WTC11 (cell line): ENCODE results near the gene PRR4. TPM values are rescaled to one million over a fixed set of nuclear protein-coding genes. Genes with fewer than 3 reads are reported as not detected.

Experiments used
- ATAC-seq: fragments of 200-7000 bp; cut with Tn5 transposase; 2 replicates; pipeline ENCODE4 v1.10.0; 2021; ENCODE audit warnings: mild to moderate bottlenecking, moderate library complexity
- CTCF ChIA-PET: fragments of 300-600 bp; sonication (Branson Sonifier 250); formaldehyde crosslinking; loops from one replicate; lab custom pipeline; 2021; ENCODE audit warnings: antibody characterized with exemption; lab: Charles Lee
- POLR2A ChIA-PET: fragments of 350-600 bp; sonication (Branson Sonifier 250); formaldehyde crosslinking; loops from one replicate; lab custom pipeline; 2021; ENCODE audit warnings: antibody characterized with exemption; lab: Charles Lee
- DNase-seq: peaks from one replicate; pipeline ENCODE4 v3.0.0; 2021; ENCODE audit warnings: low spot score
- H3K27ac Mint-ChIP-seq: 2 replicates; pipeline ENCODE4 v1.8.0; 2021; ENCODE audit warnings: mixed read lengths
- H3K27me3 Mint-ChIP-seq: 2 replicates; pipeline ENCODE4 v1.8.0; 2021; ENCODE audit warnings: low read depth, mild to moderate bottlenecking, moderate library complexity, mixed read lengths
- H3K36me3 Mint-ChIP-seq: 2 replicates; pipeline ENCODE4 v1.8.0; 2021; ENCODE audit warnings: mixed read lengths
- H3K4me1 Mint-ChIP-seq: 2 replicates; pipeline ENCODE4 v1.8.0; 2022; ENCODE audit warnings: mixed read lengths
- H3K4me3 Mint-ChIP-seq: 2 replicates; pipeline ENCODE4 v1.8.0; 2021; ENCODE audit warnings: mild to moderate bottlenecking, moderate library complexity, mixed read lengths
- H3K9me3 Mint-ChIP-seq: 2 replicates; pipeline ENCODE4 v1.8.0; 2021; ENCODE audit warnings: mixed read lengths
- MXD4 ChIP-seq: fragments of 250-450 bp; sonication (Bioruptor Pico); IDR thresholded peaks from 2 replicates; pipeline ENCODE4 v1.8.0; 2021; ENCODE audit warnings: mild to moderate bottlenecking, moderate library complexity, borderline replicate concordance
- TEAD4 ChIP-seq: sonication (generic); formaldehyde crosslinking; IDR thresholded peaks from 2 replicates; pipeline ENCODE4 v1.8.0; 2022; ENCODE audit warnings: mild to moderate bottlenecking, missing genetic modification reagents
- ZNF121 ChIP-seq: sonication (generic); formaldehyde crosslinking; IDR thresholded peaks from 2 replicates; pipeline ENCODE4 v1.8.0; 2023; ENCODE audit warnings: missing genetic modification reagents
- total RNA-seq: library from RNA; stranded (reverse); gene quantifications from 3 replicates; pipeline ENCODE4 v1.2.3, GENCODE V29; 2021
- TF ChIP-seq, protein P1 (sequence below): fragments of 250-450 bp; sonication (Bioruptor Pico); IDR thresholded peaks from 2 replicates; pipeline ENCODE4 v2.1.2; 2022; ENCODE audit warnings: mild to moderate bottlenecking, moderate library complexity
- TF ChIP-seq, protein P2 (sequence below): fragments of 250-450 bp; sonication (Bioruptor Pico); IDR thresholded peaks from 2 replicates; pipeline ENCODE4 v1.9.0; 2021; ENCODE audit warnings: mild to moderate bottlenecking, borderline replicate concordance
- TF ChIP-seq, protein P3 (sequence below): sonication (generic); formaldehyde crosslinking; IDR thresholded peaks from 2 replicates; pipeline ENCODE4 v1.8.1; 2023; ENCODE audit warnings: mild to moderate bottlenecking, moderate library complexity, missing genetic modification reagents
- TF ChIP-seq, protein P4 (sequence below): sonication (generic); formaldehyde crosslinking; IDR thresholded peaks from 2 replicates; pipeline ENCODE4 v1.8.1; 2023; ENCODE audit warnings: mild to moderate bottlenecking, missing genetic modification reagents, borderline replicate concordance
- TF ChIP-seq, protein P5 (sequence below): sonication (generic); formaldehyde crosslinking; IDR thresholded peaks from 2 replicates; pipeline ENCODE4 v1.8.0; 2023; ENCODE audit warnings: missing genetic modification reagents, mild to moderate bottlenecking, borderline replicate concordance
- TF ChIP-seq, protein P6 (sequence below): sonication (generic); formaldehyde crosslinking; IDR thresholded peaks from 2 replicates; pipeline ENCODE4 v1.8.1; 2023; ENCODE audit warnings: mild to moderate bottlenecking, missing genetic modification reagents, moderate library complexity

Gene PRR4
- total RNA-seq, 1 experiment from 2014 or later: 0.87 TPM

DNA sequence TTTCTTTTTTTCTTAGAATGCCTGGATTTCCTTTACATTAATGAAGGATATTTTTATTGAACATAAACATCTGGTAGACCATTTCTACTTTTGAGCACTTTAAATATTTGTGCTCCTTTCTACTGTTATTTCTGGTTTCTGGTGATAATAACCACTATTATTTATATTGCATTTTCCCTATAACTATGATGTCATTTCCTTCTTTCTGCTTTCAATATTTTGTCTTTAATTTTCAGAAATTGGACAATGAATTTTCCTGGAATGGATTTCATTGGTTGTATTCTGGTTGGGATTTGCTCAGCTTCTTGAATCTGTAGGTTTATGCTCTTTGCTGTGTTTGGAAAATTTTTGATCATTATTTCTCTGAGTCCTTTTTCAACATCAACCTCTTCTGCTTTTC, 40.0 kb upstream of the PRR4 start (continued):
- TF ChIP-seq, protein P1, sequence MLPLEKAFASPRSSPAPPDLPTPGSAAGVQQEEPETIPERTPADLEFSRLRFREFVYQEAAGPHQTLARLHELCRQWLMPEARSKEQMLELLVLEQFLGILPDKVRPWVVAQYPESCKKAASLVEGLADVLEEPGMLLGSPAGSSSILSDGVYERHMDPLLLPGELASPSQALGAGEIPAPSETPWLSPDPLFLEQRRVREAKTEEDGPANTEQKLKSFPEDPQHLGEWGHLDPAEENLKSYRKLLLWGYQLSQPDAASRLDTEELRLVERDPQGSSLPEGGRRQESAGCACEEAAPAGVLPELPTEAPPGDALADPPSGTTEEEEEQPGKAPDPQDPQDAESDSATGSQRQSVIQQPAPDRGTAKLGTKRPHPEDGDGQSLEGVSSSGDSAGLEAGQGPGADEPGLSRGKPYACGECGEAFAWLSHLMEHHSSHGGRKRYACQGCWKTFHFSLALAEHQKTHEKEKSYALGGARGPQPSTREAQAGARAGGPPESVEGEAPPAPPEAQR (CRISPR knock-in tag): no peak
- TF ChIP-seq, protein P2, sequence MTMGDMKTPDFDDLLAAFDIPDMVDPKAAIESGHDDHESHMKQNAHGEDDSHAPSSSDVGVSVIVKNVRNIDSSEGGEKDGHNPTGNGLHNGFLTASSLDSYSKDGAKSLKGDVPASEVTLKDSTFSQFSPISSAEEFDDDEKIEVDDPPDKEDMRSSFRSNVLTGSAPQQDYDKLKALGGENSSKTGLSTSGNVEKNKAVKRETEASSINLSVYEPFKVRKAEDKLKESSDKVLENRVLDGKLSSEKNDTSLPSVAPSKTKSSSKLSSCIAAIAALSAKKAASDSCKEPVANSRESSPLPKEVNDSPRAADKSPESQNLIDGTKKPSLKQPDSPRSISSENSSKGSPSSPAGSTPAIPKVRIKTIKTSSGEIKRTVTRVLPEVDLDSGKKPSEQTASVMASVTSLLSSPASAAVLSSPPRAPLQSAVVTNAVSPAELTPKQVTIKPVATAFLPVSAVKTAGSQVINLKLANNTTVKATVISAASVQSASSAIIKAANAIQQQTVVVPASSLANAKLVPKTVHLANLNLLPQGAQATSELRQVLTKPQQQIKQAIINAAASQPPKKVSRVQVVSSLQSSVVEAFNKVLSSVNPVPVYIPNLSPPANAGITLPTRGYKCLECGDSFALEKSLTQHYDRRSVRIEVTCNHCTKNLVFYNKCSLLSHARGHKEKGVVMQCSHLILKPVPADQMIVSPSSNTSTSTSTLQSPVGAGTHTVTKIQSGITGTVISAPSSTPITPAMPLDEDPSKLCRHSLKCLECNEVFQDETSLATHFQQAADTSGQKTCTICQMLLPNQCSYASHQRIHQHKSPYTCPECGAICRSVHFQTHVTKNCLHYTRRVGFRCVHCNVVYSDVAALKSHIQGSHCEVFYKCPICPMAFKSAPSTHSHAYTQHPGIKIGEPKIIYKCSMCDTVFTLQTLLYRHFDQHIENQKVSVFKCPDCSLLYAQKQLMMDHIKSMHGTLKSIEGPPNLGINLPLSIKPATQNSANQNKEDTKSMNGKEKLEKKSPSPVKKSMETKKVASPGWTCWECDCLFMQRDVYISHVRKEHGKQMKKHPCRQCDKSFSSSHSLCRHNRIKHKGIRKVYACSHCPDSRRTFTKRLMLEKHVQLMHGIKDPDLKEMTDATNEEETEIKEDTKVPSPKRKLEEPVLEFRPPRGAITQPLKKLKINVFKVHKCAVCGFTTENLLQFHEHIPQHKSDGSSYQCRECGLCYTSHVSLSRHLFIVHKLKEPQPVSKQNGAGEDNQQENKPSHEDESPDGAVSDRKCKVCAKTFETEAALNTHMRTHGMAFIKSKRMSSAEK (CRISPR knock-in tag): no peak
- TF ChIP-seq, all 79 proteins: peak for 0

DNA sequence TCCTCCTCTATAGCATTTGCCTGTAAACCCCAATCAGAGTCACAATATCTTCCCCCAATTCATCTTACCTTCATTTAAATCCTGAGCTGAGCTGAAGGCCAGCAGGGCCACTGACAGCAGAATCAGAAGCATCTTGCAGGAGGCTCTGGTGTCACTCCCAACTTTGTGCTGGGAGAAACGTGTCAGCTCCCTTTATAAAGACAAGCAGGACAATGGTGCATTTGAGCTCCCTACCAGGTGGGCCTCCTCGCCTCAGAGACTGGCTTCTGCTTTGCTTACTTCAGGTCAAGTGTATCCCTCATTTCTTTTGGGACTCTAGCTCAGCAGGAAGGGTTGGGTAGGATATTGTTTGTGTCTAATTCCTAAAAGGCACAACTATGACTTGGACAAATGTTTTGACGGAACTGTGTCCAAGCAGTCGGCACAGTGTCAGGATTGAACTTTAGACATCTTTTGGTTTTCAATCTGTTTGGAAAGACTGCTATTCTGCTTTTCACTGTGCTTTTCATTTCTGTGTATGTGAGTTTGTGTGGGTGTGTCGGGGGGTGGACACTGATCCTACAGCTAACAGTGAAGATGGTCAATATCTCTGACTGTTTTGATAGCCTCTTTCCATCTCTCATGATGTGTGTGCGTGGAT, 34.9 kb upstream of the PRR4 start, which contains the start of gene PRH1:
PRH1 (minus strand) TSS at position 170 of the 640 bp plus-strand sequence; CDS start at position 132, 38 bp downstream.
- Mint-ChIP-seq H3K4me1 (peaks cover 11% of the 10 kb centered on the region), H3K27ac (no peak within 1 kb of the TSS), H3K27me3 (no peaks in the 10 kb centered on the region; the same call in 1 of the 2 replicates), H3K36me3 (peaks cover 4% of the 10 kb centered on the region; the same call in 1 of the 2 replicates), H3K9me3 (no peaks in the 10 kb centered on the region), H3K4me3 (no peak within 1 kb of the TSS)
- ChIA-PET CTCF (no interaction called here), POLR2A (no interaction called here)
- no peak for ATAC-seq
- no peak for TF ChIP-seq MXD4 (CRISPR knock-in tag)
- TF ChIP-seq ZNF121 (CRISPR knock-in tag): no peak
- TF ChIP-seq, protein P3, sequence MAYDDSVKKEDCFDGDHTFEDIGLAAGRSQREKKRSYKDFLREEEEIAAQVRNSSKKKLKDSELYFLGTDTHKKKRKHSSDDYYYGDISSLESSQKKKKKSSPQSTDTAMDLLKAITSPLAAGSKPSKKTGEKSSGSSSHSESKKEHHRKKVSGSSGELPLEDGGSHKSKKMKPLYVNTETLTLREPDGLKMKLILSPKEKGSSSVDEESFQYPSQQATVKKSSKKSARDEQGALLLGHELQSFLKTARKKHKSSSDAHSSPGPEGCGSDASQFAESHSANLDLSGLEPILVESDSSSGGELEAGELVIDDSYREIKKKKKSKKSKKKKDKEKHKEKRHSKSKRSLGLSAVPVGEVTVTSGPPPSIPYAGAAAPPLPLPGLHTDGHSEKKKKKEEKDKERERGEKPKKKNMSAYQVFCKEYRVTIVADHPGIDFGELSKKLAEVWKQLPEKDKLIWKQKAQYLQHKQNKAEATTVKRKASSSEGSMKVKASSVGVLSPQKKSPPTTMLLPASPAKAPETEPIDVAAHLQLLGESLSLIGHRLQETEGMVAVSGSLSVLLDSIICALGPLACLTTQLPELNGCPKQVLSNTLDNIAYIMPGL (CRISPR knock-in tag): no peak
- TF ChIP-seq, protein P4, sequence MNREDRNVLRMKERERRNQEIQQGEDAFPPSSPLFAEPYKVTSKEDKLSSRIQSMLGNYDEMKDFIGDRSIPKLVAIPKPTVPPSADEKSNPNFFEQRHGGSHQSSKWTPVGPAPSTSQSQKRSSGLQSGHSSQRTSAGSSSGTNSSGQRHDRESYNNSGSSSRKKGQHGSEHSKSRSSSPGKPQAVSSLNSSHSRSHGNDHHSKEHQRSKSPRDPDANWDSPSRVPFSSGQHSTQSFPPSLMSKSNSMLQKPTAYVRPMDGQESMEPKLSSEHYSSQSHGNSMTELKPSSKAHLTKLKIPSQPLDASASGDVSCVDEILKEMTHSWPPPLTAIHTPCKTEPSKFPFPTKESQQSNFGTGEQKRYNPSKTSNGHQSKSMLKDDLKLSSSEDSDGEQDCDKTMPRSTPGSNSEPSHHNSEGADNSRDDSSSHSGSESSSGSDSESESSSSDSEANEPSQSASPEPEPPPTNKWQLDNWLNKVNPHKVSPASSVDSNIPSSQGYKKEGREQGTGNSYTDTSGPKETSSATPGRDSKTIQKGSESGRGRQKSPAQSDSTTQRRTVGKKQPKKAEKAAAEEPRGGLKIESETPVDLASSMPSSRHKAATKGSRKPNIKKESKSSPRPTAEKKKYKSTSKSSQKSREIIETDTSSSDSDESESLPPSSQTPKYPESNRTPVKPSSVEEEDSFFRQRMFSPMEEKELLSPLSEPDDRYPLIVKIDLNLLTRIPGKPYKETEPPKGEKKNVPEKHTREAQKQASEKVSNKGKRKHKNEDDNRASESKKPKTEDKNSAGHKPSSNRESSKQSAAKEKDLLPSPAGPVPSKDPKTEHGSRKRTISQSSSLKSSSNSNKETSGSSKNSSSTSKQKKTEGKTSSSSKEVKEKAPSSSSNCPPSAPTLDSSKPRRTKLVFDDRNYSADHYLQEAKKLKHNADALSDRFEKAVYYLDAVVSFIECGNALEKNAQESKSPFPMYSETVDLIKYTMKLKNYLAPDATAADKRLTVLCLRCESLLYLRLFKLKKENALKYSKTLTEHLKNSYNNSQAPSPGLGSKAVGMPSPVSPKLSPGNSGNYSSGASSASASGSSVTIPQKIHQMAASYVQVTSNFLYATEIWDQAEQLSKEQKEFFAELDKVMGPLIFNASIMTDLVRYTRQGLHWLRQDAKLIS (CRISPR knock-in tag): no peak
- TF ChIP-seq, protein P5, sequence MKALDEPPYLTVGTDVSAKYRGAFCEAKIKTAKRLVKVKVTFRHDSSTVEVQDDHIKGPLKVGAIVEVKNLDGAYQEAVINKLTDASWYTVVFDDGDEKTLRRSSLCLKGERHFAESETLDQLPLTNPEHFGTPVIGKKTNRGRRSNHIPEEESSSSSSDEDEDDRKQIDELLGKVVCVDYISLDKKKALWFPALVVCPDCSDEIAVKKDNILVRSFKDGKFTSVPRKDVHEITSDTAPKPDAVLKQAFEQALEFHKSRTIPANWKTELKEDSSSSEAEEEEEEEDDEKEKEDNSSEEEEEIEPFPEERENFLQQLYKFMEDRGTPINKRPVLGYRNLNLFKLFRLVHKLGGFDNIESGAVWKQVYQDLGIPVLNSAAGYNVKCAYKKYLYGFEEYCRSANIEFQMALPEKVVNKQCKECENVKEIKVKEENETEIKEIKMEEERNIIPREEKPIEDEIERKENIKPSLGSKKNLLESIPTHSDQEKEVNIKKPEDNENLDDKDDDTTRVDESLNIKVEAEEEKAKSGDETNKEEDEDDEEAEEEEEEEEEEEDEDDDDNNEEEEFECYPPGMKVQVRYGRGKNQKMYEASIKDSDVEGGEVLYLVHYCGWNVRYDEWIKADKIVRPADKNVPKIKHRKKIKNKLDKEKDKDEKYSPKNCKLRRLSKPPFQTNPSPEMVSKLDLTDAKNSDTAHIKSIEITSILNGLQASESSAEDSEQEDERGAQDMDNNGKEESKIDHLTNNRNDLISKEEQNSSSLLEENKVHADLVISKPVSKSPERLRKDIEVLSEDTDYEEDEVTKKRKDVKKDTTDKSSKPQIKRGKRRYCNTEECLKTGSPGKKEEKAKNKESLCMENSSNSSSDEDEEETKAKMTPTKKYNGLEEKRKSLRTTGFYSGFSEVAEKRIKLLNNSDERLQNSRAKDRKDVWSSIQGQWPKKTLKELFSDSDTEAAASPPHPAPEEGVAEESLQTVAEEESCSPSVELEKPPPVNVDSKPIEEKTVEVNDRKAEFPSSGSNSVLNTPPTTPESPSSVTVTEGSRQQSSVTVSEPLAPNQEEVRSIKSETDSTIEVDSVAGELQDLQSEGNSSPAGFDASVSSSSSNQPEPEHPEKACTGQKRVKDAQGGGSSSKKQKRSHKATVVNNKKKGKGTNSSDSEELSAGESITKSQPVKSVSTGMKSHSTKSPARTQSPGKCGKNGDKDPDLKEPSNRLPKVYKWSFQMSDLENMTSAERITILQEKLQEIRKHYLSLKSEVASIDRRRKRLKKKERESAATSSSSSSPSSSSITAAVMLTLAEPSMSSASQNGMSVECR: no peak
- TF ChIP-seq, protein P6, sequence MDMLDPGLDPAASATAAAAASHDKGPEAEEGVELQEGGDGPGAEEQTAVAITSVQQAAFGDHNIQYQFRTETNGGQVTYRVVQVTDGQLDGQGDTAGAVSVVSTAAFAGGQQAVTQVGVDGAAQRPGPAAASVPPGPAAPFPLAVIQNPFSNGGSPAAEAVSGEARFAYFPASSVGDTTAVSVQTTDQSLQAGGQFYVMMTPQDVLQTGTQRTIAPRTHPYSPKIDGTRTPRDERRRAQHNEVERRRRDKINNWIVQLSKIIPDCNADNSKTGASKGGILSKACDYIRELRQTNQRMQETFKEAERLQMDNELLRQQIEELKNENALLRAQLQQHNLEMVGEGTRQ (CRISPR knock-in tag): no peak
- TF ChIP-seq TEAD4 (CRISPR knock-in tag): no peak
- no peak for DNase-seq
